Measurements from ENCODE around the gene MS4A10.

Gene MS4A10

DNA sequence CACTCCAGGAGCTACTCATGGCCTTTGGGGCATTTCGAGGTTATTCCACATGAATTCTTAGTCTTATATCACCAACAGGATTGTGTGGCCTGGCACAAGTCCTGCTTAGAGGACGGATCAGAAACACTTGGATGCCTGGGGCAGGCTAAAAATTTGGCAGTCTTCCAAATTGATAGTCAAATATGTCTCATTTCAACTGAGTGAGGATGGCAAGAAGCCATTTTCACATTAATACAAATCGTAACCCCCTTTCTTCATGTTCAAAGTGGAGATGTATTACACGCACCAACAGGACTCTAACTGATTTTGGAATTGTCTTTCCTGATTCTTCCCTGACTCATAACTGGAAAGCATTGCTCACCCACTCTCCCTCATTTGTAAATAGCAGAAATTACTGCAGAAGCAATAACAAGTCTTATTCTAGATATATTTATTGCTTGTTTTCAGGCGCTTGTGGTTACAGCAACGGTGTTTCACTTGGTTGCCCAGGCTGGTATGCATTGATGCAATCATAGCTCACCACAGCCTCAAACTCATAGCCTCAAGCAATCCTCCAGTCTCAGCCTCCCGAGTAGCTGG, 46.5 kb downstream of the MS4A10 start:
- peak; percentile 88 for DNase-seq

DNA sequence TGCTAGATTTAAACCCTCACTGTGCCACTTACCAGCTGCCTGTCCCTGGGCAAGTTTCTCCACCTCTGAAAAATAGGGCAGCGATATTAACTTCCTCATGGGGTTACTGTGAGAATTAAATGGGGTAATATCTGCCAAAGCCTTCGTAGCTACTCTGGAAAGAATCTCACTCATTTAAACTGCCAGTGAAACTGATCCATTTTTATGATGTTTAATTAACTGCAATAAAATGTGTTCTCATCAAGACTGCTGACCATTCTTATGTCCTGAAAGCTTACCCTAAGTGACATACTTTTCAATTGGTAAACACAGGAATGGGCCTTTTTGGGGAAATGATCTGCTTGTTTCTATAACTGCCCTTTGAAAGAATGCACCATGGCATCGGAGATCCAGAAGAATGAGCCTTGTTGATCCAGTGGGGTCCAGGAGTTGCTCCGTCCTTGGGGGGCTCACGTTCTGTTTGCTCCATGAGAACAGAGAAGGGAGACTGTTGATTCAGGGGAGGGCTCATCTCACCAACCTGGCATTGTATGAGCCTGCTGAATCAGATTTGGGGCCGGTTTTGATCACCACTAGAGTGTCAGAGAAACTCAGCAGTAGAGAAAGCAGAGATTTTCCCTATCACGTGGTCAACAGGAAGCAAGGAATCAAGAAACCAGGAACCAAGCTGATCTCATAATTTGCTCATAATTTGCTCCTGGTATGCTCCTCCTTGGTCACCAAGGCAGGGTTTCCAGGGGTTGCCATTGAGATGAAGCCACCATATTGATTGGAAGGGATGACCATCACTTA, 49.8 kb downstream of the MS4A10 start:
- no peak for DNase-seq

DNA sequence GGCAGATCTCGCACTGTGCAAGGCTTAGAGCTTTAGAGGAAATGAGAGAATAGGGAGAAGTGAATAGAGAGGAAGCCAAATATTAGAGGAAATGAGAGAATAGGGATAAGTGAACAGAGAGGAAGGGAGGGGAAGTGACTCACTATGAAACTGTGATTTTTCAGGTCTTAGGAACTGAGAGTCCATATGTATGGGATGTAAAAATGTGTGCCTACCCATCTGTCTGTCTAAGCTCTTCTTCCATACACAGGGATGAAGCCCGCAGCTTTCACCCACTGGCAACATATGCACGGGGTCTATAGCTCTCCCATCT, 50.4 kb downstream of the MS4A10 start:
- DNase-seq, result no peak

DNA sequence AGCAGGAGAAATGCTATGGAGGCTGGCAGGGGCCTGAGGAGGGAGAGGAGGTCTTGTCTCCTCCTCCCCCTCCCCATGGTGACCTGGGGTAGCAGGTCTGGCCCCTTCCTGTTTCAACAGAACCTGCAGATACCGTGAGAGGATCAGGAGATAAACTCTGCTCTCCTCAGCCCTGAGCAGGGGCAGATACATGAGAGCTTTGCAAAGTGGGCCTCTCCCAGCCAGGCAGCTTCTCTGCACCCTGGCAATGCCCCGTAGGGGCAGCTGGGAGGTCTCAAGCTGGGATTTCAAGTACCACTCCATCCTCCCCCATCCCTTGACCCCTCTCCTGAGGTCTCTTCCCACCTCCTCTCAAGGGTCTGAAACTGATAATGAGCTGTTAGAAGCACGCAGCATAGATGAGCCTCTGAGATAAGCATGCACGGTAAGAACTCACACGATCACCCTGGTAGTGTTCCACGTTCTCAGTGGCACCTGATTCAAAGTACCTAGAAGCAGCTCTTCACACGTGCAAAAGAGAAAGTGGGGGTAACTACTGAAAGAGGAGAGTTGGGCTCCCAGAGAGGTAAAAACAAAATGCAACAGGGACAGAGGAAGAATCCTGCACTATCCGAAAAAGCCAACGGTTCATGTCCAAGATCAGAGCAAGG, 51.9 kb downstream of the MS4A10 start:
- peak; percentile 52 for DNase-seq

DNA sequence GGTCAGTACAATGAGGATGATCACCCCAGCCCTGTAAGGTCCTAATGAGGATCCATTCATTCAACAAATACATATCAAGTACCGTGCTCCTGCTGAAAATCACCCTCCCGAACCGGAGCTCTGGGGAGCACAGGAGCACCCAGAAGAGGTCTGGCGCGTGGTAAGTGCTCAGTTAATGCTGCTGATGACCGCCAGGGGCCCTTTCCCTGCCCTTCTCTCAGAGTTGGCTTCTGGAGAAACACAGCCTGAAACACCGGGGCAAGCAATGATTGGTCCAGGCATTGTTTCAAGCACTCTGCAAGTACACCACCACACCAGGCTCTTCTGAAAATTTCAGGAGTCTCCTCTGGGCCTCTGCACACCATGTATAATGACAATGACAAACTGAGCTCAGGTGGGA, 53.0 kb downstream of the MS4A10 start:
- DNase-seq, result no peak

DNA sequence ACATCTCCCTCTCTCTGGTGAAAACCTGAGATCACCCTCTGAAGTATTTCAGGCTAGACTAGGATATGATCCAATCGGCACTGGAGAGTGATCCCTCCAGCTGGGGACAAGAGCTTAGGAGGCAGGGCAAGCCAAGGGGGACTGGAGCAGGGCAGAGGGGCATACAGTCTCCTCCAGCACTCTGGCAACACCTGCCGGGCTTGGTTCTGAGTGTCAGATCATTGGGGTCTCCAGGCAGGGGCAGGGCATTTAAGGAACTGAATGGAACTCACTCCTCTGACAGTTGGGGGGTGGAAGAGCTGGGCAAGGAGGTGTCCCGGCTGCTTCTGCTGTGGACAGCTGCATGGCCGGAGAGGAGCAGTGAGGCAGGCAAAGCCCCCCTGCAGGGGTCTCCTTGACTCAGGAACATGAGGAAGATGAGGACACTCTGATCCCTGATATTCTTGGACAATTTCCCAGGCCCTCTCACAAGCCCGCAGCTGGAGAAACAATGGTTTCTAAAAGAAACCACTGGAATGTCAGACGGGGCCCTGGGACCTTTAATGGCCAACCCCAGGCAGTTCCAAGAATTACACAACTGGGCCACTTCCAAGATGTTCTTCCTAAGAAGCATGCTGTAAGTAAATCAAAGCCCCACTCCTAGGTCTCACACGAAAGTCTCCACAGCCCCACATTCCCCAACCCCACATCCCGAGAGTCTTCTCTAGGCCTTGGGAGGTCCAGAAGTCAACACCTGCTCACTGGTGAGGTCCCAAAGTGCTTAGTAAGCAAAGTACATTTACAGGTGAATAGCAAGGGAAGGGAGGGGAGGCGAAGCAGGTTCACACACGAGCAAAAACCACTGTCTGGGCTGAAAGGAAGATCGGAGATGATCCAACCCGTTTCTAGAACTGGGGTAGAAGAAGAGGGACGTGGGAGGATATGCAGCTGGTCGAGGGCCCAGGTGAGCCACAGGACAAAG, 55.6 kb downstream of the MS4A10 start:
- peak; percentile 69 for DNase-seq

DNA sequence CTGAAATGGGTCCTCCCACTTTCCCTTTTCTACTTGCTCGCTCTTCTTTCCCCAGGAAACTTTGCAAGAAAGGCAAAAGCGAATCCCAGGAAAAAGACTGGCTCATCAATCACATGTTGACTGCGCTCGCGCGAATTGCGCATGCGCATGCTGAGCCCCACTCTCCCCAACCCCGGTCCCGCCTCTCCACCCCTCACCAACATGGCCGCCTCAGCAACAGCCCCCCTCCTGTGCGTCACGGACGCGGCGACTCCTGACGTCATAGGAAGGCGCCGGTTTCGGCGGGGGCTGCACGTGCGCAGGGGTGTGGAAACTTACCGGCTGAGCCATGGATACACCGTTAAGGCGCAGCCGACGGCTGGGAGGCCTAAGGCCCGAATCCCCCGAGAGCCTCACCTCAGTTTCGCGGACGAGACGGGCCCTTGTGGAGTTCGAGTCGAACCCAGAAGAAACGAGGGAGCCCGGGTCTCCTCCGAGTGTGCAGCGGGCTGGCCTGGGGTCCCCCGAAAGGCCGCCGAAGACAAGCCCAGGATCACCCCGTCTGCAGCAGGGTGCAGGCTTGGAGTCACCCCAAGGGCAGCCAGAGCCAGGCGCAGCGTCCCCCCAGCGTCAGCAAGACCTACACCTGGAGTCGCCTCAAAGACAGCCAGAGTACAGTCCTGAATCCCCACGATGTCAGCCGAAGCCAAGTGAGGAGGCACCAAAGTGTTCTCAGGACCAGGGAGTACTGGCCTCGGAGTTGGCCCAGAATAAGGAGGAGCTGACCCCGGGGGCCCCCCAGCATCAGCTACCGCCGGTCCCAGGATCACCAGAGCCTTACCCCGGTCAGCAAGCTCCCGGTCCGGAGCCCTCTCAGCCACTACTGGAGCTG, 56.9 kb downstream of the MS4A10 start, which contains the start of gene CCDC86:
Gene CCDC86 (plus strand): TSS at position 317 of the 871 bp plus-strand sequence. CDS start 12 bp downstream, at position 329.
- DNase-seq, result peak; percentile 89

DNA sequence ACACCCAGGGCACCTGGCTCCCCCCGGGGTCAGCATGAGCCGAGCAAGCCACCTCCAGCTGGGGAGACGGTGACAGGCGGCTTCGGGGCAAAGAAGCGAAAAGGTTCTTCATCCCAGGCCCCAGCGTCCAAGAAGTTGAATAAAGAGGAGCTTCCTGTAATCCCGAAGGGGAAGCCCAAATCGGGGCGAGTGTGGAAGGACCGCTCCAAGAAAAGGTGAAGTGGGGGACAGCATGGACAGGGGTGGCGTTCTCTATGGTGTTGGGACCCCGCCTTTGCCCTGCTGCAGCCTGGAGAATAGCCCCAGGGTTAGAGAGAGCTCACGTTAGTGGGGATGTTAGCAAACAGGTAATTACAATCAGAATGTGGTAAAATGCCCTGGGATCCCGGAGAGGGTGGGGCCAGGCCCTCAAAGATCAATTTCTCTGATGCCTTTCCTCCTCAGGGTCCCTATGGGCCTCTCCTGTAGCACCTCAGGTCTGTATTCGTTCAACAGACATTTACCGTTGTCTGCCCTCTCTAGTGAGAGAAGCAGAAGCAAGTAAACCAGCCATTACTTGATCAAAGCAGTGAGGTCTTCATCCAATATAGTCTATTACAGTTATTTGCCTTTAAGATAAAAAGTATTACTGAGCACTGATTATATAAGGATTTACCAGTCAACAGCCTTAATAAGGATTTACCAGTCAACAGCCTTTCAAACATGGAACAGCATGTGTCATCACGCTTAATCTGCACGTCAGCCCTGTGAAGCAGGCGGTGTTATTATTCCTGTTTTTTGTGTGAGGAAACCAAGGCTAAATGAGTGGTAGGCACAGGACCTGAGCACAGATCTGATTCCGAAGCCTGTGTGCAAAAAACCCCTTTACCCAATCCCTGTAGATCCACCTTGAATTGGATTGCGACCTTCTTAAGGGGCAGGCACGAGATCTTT, 57.8 kb downstream of the MS4A10 start:
- DNase-seq, result no peak

DNA sequence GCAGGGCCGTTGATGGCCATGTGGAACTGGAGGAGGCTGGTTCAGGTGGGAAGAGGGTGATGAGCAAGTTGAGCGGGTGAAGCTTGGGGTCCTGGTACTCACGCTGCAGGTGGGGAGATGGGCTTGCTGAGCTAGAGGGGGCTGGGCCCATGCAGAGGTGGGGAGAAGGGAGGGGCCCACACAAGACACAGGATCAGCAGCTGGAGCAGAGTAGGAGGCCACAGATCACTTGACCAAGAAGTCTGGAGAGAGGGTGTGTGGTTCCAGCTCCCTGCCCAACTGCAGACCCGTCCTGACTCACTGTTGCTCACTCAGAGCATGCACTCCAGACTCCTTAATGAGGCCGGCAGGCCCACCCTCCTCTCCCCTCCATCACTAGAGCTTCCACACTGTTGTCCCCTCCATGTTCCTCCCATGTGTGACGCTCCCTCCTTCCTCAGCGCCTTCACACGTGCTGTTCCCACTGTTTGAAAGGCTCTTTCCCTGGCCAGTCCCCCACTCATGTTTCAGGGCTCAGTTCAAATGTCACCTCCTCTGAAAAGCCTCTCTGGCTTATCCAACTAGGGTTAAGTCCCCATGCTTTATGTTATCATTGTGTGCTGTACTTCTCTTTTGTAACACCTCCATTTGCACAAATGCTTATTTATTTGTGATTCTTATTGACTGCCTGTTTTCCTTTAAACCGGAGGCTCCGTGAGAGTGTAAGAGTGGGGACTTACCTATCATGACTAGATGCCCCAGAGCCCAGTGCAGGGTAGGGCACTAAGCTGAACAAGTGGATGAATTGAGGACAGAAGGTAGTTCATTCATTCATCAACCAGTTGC, 59.1 kb downstream of the MS4A10 start:
- no peak for DNase-seq

DNA sequence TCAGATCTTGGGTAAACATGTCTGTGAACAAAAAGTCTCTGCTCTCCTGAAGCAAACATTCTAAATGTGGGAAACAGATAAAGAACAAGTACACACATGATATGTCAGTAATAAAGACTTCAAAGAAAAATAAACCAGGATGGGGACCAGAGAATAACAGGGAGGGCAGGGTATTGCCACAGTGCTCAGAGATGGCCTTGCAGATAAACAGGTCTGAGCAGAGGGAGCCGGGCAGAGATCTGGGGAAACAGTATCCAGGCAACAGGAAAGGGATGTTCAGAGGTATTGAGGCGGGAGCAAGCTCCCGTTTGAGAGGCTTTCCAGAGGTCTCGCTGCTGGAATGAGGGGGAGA, 59.7 kb downstream of the MS4A10 start:
- no peak for DNase-seq

DNA sequence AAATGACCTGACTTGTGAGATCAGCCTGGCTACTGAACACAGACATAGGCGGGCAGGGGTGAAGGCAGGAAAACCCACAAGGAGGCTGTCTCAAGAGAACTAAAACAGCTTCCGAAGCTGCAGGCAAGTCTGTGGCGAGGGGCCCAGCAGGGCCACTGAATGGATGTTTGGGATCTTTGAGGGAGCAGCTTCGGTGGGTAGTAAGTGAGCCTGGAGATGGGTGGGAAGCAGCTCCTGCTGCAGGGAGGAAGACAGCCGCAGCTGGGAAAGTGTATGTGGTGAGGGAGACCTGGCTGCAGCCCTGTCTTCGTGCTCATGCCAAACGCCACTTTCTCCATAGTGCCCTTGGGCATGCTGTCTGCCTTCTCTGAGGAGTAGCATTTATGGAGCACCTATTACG, 60.2 kb downstream of the MS4A10 start:
- DNase-seq, result no peak

DNA sequence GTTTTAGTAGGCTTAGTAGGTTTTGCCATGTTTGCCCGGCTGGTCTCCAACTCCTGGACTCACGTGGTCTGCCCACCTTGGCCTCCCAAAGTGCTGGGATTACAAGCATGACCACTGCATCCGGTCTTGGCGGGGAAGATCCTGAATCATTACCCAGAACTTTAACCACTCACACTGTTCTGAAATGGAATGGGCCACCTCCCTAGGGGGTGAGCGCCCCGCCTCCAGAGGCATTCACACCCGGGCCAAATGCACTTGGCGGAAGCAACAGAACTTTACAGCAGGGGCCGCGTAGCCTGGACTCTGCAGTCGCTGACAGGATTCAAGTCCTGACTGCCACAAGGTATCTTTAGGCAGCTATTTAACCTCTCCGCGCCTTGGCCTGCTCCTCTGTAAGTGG, 62.1 kb downstream of the MS4A10 start:
- DNase-seq, result no peak

DNA sequence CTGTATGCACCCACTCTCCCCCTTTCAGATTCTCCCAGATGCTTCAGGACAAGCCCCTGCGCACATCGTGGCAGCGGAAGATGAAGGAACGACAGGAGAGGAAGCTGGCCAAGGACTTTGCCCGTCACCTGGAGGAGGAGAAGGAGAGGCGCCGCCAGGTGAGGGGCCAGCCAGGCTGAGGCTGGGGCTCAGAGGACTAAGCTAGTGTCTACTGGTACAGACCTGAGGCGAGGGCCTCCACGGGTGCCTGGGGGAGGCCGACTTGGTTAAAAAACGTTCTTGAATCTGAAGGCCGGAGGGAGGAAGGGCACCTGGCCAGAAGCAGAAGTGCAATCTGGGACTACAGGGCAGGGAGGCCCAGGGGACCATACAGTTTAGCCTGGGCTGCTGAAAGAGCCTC, 62.8 kb downstream of the MS4A10 start:
- DNase-seq, result no peak

DNA sequence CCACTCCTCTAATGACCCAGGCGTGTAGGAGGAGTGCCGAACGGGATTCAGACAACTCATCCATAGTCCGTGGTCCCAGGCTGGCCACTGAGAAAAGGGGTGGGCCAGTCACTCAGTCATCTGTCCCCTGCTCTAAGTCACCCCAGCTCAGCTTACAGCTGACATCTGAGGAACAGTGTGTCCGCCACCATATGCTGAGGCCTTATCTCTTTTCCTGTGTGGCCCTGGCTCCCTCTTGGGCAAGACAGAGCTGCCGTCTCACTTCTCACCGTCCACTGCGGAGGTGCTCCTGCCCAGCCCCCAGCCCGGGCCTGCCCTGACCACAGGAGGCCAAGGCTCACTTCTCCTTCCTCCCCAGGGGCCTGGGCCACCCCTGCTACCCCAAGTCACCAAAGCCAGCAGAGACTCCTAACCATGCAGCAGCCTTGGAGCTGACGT, 63.6 kb downstream of the MS4A10 start:
- DNase-seq, result no peak

DNA sequence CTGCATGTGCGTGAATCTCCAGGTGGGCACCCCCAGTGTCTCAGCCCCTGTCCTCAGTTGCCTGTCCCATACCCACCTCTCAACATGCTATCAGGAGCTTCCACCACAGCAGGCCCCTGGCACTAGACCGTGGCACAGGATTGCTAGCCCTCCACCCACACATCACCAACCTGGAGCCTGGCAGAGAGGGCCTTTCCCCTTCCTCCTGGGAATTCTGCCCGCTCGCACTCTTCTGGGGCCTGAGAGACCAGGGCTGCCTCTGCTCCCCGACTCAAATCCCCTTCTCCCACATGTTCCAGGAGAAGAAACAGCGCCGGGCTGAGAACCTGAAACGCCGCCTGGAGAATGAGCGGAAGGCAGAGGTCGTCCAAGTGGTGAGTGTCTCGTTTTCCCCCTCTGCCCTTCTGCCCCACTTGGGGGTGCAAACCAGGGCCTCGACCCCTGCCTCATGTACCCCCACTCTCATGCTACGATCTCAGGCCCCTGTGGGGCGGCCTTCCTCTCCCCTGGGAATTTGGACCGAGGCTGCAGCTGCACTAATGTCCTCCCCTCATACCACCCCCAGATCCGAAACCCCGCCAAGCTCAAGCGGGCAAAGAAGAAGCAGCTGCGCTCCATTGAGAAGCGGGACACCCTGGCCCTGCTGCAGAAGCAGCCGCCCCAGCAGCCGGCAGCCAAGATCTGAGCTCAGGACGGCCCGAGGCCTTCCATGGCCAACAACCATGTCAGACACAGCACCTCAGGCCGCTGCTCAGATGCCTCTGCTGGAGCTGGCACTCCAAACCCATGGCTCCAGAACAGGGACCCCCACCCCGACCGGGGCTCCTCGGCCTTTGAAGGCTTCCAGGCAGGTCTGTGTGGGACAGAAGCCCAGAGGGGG, 64.7 kb downstream of the MS4A10 start:
- no peak for DNase-seq

All from DMS79 treated with DMSO at 0.1 percent for 48 hours (cell line).